Right renal cortex interstitium (tissue), 3 donors: ENCODE measurements around the gene GSTM4. TPM values are rescaled to one million over a fixed set of nuclear protein-coding genes. Genes with fewer than 3 reads are reported as not detected.

ENCODE experiments used
- DNase-seq, 3 donors: peaks; one replicate each; pipeline ENCODE4 v3.0.0-alpha.2; 2013; ENCODE audit warnings: low read depth in 3 of 3, low spot score in 2 of 3
- polyA plus RNA-seq, 3 donors: library from polyadenylated mRNA; unstranded; fragments of 120-200 nt; gene quantifications; one replicate each; pipeline ENCODE4 v1.2.1, GENCODE V29; 2013; ENCODE audit not compliant: insufficient read length in 3 of 3

The GSTM4 gene
- polyA plus RNA-seq = 10 to 100 TPM; 57.7 to 69.9 (median 61.7) TPM

- DNase-seq = no peak
These were observed at the start of gene GSTM4 for GRCh38 chr1:109655615-109656519. Gene GSTM4 (plus strand): TSS chr1:109656099. CDS start chr1:109656390, 291 bp downstream.

GRCh38 chr1:109609881-109610280 is 46.0 kb upstream of the GSTM4 start:
- no peak for DNase-seq

GRCh38 chr1:109610609-109611307 is 45.1 kb upstream of the GSTM4 start:
- DNase-seq = no peak

- no peak for DNase-seq
These were observed 44.5 kb upstream of the GSTM4 start for GRCh38 chr1:109611308-109611990.

- no peak for DNase-seq
These were observed 42.3 kb upstream of the GSTM4 start for GRCh38 chr1:109613361-109614147.

GRCh38 chr1:109615879-109616278 is 40.0 kb upstream of the GSTM4 start:
- DNase-seq = no peak

GRCh38 chr1:109616391-109616790 is 39.5 kb upstream of the GSTM4 start:
- no peak for DNase-seq

GRCh38 chr1:109617291-109617801 is 38.6 kb upstream of the GSTM4 start:
- no peak for DNase-seq

GRCh38 chr1:109618661-109619575 is 37.0 kb upstream of the GSTM4 start:
- no peak for DNase-seq

- DNase-seq = no peak
These were observed 36.1 kb upstream of the GSTM4 start, which contains the start of the genes AMPD2 and GNAT2 for GRCh38 chr1:109619576-109620400. Gene AMPD2 (plus strand): TSS chr1:109619837. CDS start chr1:109621176, 1,339 bp downstream. Gene GNAT2 (minus strand): TSS chr1:109619616. CDS start chr1:109612870, 6,746 bp downstream.

GRCh38 chr1:109620401-109620791 is 35.5 kb upstream of the GSTM4 start:
- DNase-seq = no peak

GRCh38 chr1:109620841-109621286 is 35.0 kb upstream of the GSTM4 start:
- DNase-seq = peak in 2 of 3 donors; percentile 84 to 88

- no peak for DNase-seq
These were observed 34.3 kb upstream of the GSTM4 start for GRCh38 chr1:109621379-109622136.

GRCh38 chr1:109622137-109622892 is 33.6 kb upstream of the GSTM4 start:
- no peak for DNase-seq

- DNase-seq = no peak
These were observed 33.0 kb upstream of the GSTM4 start for GRCh38 chr1:109622895-109623294.

GRCh38 chr1:109623601-109624161 is 32.2 kb upstream of the GSTM4 start:
- no peak for DNase-seq
